Mesendoderm (in vitro differentiated cells): ENCODE data around the gene SYNRG.

ENCODE experiments used
- DNase-seq: peaks from one replicate; pipeline ENCODE4 v3.0.0; 2013
- H2AK5ac ChIP-seq: 2 replicates; pipeline ENCODE4 v1.6.1; 2013; ENCODE audit warnings: low read length, inconsistent platforms
- H2BK120ac ChIP-seq: 2 replicates; pipeline ENCODE4 v1.6.1; 2013; ENCODE audit warnings: low read depth, mild to moderate bottlenecking, low read length, moderate library complexity, mixed read lengths
- H2BK15ac ChIP-seq: replicated peaks from 2 replicates; pipeline ENCODE4 v1.6.1; 2013; ENCODE audit warnings: low read depth, mild to moderate bottlenecking, moderate library complexity
- H2BK5ac ChIP-seq: 2 replicates; pipeline ENCODE4 v1.6.1; 2013; ENCODE audit warnings: low read length, inconsistent platforms
- H3K18ac ChIP-seq: 2 replicates; pipeline ENCODE4 v1.6.1; 2013; ENCODE audit warnings: mild to moderate bottlenecking, low read length, mixed read lengths
- H3K23ac ChIP-seq: one replicate; pipeline ENCODE4 v1.6.1; 2013; ENCODE audit warnings: low read length
- H3K27ac ChIP-seq: 2 replicates; pipeline ENCODE4 v1.5.1; 2013; ENCODE audit warnings: low read depth, mild to moderate bottlenecking, inconsistent platforms, low read length, moderate library complexity
- H3K27me3 ChIP-seq: 2 replicates; pipeline ENCODE4 v1.6.1; 2013; ENCODE audit warnings: low read length, control low read depth, mild to moderate bottlenecking, inconsistent platforms; ENCODE audit not compliant: insufficient read depth, poor library complexity
- H3K36me3 ChIP-seq: 2 replicates; pipeline ENCODE4 v1.6.1; 2013; ENCODE audit warnings: low read length, inconsistent platforms; ENCODE audit not compliant: control insufficient read depth, insufficient read depth
- H3K4ac ChIP-seq: one replicate; pipeline ENCODE4 v1.6.1; 2013; ENCODE audit warnings: low read depth, mild to moderate bottlenecking, low read length, moderate library complexity
- H3K4me1 ChIP-seq: 2 replicates; pipeline ENCODE4 v1.6.1; 2013; ENCODE audit warnings: low read depth, low read length, inconsistent platforms; ENCODE audit not compliant: control insufficient read depth
- H3K4me2 ChIP-seq: 2 replicates; pipeline ENCODE4 v1.6.1; 2013; ENCODE audit warnings: low read length
- H3K4me3 ChIP-seq: 2 replicates; pipeline ENCODE4 v1.5.1; 2013; ENCODE audit warnings: mild to moderate bottlenecking, low read length
- H3K56ac ChIP-seq: one replicate; pipeline ENCODE4 v1.6.1; 2013; ENCODE audit warnings: low read length
- H3K79me1 ChIP-seq: 2 replicates; pipeline ENCODE4 v1.6.1; 2013; ENCODE audit warnings: low read length, inconsistent platforms
- H3K79me2 ChIP-seq: 2 replicates; pipeline ENCODE4 v1.6.1; 2013; ENCODE audit warnings: mild to moderate bottlenecking, low read length; ENCODE audit not compliant: control insufficient read depth, insufficient read depth
- H3K9ac ChIP-seq: 2 replicates; pipeline ENCODE4 v1.6.1; 2013; ENCODE audit warnings: low read length, inconsistent platforms
- H4K5ac ChIP-seq: one replicate; pipeline ENCODE4 v1.6.1; 2013; ENCODE audit warnings: low read length
- H4K8ac ChIP-seq: one replicate; pipeline ENCODE4 v1.6.1; 2013; ENCODE audit warnings: low read depth, mild to moderate bottlenecking, control low read depth, low read length, moderate library complexity
- WGBS: extraction: QIAGEN DNeasy Blood & Tissue Kit; methylation state at CpG from one replicate; pipeline ENCODE4 v1.1.7; 2013; ENCODE audit warnings: low lambda C conversion rate, missing lambda C conversion rate; ENCODE audit not compliant: insufficient coverage; ENCODE audit errors: extremely low coverage; 5-methylcytosine and 5-hydroxymethylcytosine counted together

Gene SYNRG

DNA sequence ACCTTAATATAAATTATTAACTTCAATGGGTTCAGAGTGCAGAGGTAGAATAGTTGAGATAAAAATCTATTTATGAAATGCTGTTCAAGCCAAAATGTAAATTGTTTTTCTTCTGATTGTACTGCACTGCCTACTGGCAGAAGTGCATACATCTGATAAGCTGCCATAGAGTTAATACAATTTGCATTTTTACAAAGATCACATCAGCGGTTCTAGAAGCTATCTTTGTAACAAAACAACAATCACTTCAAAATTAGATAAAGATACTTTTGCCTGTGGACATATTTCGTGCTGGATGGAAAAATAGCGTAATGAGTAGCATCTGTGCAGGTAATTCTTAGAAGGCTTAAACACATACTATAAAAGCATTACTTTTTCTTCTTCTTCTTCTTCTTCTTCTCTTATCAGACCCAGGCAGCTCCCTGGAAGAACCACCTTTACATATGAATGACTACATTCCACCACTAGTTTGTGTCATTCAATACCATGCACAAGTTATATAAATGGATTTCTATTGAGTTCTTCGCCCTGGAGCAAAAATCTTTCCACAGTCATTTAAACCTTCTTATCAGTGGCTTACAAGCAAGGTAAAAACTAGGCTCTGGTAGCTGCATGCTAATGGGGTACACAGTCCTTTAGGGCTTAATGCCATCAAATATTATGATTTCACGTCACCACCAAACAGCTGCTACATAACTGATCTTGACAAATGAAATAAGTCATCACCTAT, 47.0 kb downstream of the SYNRG start:
- Histone ChIP-seq H3K56ac (no peak overlapping the region), H4K8ac (no peak overlapping the region), H3K36me3 (peaks cover 2% of the 10 kb centered on the region), H3K4me3 (no peak overlapping the region), H3K27me3 (no peaks in the 10 kb centered on the region), H3K9ac (no peak overlapping the region), H2BK5ac (no peak overlapping the region), H3K23ac (no peak overlapping the region), H3K4ac (no peak overlapping the region), H3K79me1 (no peaks in the 10 kb centered on the region), H3K79me2 (no peaks in the 10 kb centered on the region), H2BK120ac (no peak overlapping the region), H3K18ac (no peak overlapping the region), H2AK5ac (no peak overlapping the region), H3K4me1 (no peaks in the 10 kb centered on the region), H2BK15ac (no peak overlapping the region), H3K27ac (no peak overlapping the region), H4K5ac (no peak overlapping the region), H3K4me2 (no peak overlapping the region)
- peak; percentile 6 for DNase-seq
- no CpG with 5 or more reads among the region's 5 CpGs for WGBS

DNA sequence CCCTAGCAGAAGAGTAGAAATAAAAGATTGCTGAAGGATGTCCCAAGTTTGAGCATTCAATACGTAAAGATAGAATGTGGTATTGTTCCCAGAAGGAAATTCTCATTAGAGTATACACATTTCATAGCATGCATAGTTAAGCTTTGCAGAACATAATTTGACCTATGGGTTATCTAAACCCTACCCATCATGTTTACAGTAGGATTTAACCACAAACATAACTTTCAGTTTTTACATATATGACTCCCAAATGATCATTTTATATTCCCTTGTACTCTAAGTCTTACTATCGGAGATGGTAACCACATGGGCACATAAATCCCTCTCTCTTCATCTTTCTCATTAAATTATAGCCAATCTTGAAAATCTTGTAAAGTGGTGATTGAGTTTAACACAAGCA, 50.9 kb downstream of the SYNRG start:
- no peaks in the 10 kb centered on the region for H3K36me3 ChIP-seq
- no peaks in the 10 kb centered on the region for H3K27me3 ChIP-seq
- no peaks in the 10 kb centered on the region for H3K79me1 ChIP-seq
- H3K27ac ChIP-seq, result no peak overlapping the region
- no peak overlapping the region for H3K4ac ChIP-seq
- no peak for DNase-seq
- H2AK5ac ChIP-seq, result no peak overlapping the region
- no peak overlapping the region for H3K56ac ChIP-seq
- H2BK5ac ChIP-seq, result no peak overlapping the region
- no peak overlapping the region for H4K5ac ChIP-seq
- H4K8ac ChIP-seq, result no peak overlapping the region
- H3K23ac ChIP-seq, result no peak overlapping the region
- no peak overlapping the region for H3K9ac ChIP-seq
- H3K4me3 ChIP-seq, result no peak overlapping the region
- H2BK15ac ChIP-seq, result no peak overlapping the region
- H3K4me2 ChIP-seq, result no peak overlapping the region
- H3K79me2 ChIP-seq, result no peaks in the 10 kb centered on the region
- whole genome bisulfite sequencing, result no CpG with 5 or more reads among the region's 2 CpGs
- no peak overlapping the region for H3K18ac ChIP-seq
- no peak overlapping the region for H2BK120ac ChIP-seq
- no peaks in the 10 kb centered on the region for H3K4me1 ChIP-seq

DNA sequence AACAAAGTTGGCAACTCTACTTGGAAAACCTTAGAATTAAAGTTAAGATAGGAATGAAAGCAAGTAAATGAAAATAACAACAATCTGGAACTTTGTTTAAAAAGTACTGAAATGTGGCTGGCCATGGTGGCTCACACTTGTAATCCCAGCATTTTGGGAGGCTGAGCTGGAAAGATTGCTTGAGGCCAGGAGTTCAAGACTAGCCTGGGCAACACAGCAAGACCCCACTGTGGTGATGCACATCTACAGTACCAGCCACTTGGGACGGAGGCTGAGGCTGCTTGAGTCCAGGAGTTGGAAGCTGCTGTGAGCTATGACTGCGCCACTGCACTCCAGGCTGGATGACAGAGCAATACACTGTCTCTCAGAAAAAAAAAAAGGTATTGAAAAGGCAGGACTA, 51.7 kb downstream of the SYNRG start:
- no peaks in the 10 kb centered on the region for H3K79me2 ChIP-seq
- no peak overlapping the region for H4K5ac ChIP-seq
- no peak overlapping the region for H2BK15ac ChIP-seq
- H3K18ac ChIP-seq, result no peak overlapping the region
- no peak overlapping the region for H2BK120ac ChIP-seq
- no peak overlapping the region for H2AK5ac ChIP-seq
- H3K27me3 ChIP-seq, result no peaks in the 10 kb centered on the region
- no peaks in the 10 kb centered on the region for H3K4me1 ChIP-seq
- no peak overlapping the region for H3K4ac ChIP-seq
- no peaks in the 10 kb centered on the region for H3K79me1 ChIP-seq
- no peak overlapping the region for H3K4me2 ChIP-seq
- no CpG with 5 or more reads among the region's 2 CpGs for WGBS
- H3K4me3 ChIP-seq, result no peak overlapping the region
- no peak overlapping the region for H3K27ac ChIP-seq
- peaks cover 2% of the 10 kb centered on the region for H3K36me3 ChIP-seq
- no peak overlapping the region for H2BK5ac ChIP-seq
- no peak overlapping the region for H4K8ac ChIP-seq
- no peak overlapping the region for H3K9ac ChIP-seq
- no peak for DNase-seq
- H3K23ac ChIP-seq, result no peak overlapping the region
- H3K56ac ChIP-seq, result no peak overlapping the region

DNA sequence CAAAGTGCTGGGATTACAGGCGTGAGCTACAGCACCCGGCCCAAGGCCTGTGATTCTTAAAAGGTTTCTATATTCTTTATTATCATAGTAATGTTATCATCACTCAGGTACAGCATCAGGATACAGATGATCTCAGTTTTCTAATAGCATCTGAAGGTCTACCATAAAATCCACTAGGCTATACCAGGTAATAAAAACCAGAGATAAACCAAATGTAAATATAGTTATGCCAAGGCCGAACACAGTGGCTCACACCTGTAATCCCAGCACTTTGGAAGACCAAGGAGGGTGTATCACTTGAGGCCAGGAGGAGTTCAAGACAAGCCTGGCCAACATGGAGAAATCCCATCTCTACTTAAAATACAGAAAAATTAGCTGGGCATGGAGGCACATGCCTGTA, 53.8 kb downstream of the SYNRG start:
- Histone ChIP-seq H3K79me2 (no peaks in the 10 kb centered on the region), H3K56ac (no peak overlapping the region), H2BK15ac (no peak overlapping the region), H2BK120ac (no peak overlapping the region), H3K27me3 (no peaks in the 10 kb centered on the region), H2AK5ac (no peak overlapping the region), H3K23ac (no peak overlapping the region), H3K27ac (no peak overlapping the region), H3K36me3 (peaks cover 2% of the 10 kb centered on the region), H3K9ac (no peak overlapping the region), H3K4ac (no peak overlapping the region), H3K18ac (no peak overlapping the region), H3K4me2 (no peak overlapping the region), H3K4me3 (no peak overlapping the region), H4K5ac (no peak overlapping the region), H2BK5ac (no peak overlapping the region), H3K4me1 (peaks cover 2% of the 10 kb centered on the region), H4K8ac (no peak overlapping the region), H3K79me1 (no peaks in the 10 kb centered on the region)
- DNase-seq, result no peak
- WGBS, result no CpG with 5 or more reads among the region's 3 CpGs

DNA sequence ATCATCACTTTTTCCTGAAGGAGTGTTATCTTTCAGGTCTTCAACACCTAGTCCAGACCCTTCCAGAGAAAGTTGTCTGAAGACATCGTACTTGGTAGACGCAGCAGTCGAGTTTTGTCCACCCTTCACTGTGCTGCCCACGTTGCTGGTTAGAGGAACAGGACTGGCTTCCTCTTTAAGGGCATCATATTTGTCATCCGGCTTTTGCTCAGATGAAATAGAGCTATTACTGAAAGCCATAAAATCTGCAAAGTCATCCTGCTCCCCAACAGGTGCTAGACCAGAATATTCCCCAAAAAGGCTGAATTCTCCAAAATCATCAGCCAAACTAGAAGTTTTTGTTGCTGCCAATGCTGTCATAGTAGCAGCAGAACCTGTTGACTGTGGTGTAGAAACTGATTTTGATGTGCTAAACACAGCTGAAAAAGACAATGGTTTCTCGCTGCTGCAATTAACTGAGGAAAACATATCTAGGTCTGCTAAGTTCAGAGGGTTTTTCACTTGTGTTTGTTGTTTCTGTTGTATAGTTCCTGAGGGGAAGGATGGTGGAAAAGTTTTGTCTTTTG, 55.7 kb downstream of the SYNRG start:
- no peak overlapping the region for H3K18ac ChIP-seq
- no peak overlapping the region for H3K23ac ChIP-seq
- H2BK15ac ChIP-seq, result no peak overlapping the region
- no peak overlapping the region for H3K4me3 ChIP-seq
- H3K36me3 ChIP-seq, result peaks cover 2% of the 10 kb centered on the region
- no peaks in the 10 kb centered on the region for H3K27me3 ChIP-seq
- no peaks in the 10 kb centered on the region for H3K79me1 ChIP-seq
- no peak overlapping the region for H3K9ac ChIP-seq
- no CpG with 5 or more reads among the region's 6 CpGs for WGBS
- H3K4ac ChIP-seq, result no peak overlapping the region
- no peak for DNase-seq
- no peak overlapping the region for H2BK5ac ChIP-seq
- no peak overlapping the region for H3K56ac ChIP-seq
- peaks cover 2% of the 10 kb centered on the region for H3K4me1 ChIP-seq
- no peaks in the 10 kb centered on the region for H3K79me2 ChIP-seq
- no peak overlapping the region for H3K4me2 ChIP-seq
- H4K8ac ChIP-seq, result no peak overlapping the region
- H3K27ac ChIP-seq, result no peak overlapping the region
- no peak overlapping the region for H2AK5ac ChIP-seq
- no peak overlapping the region for H4K5ac ChIP-seq
- H2BK120ac ChIP-seq, result no peak overlapping the region

DNA sequence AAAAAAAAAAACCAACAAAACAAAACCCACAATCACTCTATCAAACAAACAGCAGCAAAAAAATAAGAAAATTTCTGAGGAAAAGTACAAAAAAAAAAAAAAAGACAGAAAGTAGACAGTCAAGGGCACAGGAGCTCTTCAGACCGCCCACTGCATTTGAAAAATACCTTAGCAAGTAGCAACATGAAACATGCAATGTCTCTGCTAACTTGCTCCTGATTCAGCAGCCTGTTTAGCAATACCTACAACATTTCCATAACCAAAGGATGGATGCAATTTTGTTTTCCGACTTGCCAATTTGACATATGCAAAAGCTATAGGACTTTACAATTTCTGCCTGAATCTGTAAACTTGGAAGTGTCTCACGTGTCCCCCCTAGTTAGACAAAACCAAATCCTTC, 57.4 kb downstream of the SYNRG start:
- Histone ChIP-seq H3K36me3 (peaks cover 2% of the 10 kb centered on the region), H3K56ac (no peak overlapping the region), H4K5ac (no peak overlapping the region), H2AK5ac (no peak overlapping the region), H2BK120ac (no peak overlapping the region), H2BK15ac (no peak overlapping the region), H3K4me1 (peaks cover 2% of the 10 kb centered on the region), H3K27me3 (no peaks in the 10 kb centered on the region), H3K79me1 (no peaks in the 10 kb centered on the region), H4K8ac (no peak overlapping the region), H3K79me2 (no peaks in the 10 kb centered on the region), H3K23ac (no peak overlapping the region), H3K27ac (no peak overlapping the region), H3K18ac (no peak overlapping the region), H2BK5ac (no peak overlapping the region), H3K4me3 (no peak overlapping the region), H3K9ac (no peak overlapping the region), H3K4ac (no peak overlapping the region), H3K4me2 (no peak overlapping the region)
- no CpG with 5 or more reads among the region's 3 CpGs for WGBS
- DNase-seq, result no peak
